Epithelial cell of esophagus (primary cell): ENCODE results near the gene GTF2H3.

Source experiments
- DNase-seq: peaks from one replicate; pipeline ENCODE4 v3.0.0; 2010; ENCODE audit warnings: low read depth
- H3K4me3 ChIP-seq: 2 replicates; pipeline ENCODE4 v1.5.1; 2011; ENCODE audit warnings: mild to moderate bottlenecking, low read length, control low read depth
- TF ChIP-seq, protein P1 (sequence below): IDR thresholded peaks from 2 replicates; pipeline ENCODE4 v1.5.1; 2011; ENCODE audit warnings: low read depth, mild to moderate bottlenecking, low read length, control low read depth, inconsistent platforms; ENCODE audit not compliant: insufficient read depth; ENCODE audit errors: missing control alignments

Gene GTF2H3

DNA sequence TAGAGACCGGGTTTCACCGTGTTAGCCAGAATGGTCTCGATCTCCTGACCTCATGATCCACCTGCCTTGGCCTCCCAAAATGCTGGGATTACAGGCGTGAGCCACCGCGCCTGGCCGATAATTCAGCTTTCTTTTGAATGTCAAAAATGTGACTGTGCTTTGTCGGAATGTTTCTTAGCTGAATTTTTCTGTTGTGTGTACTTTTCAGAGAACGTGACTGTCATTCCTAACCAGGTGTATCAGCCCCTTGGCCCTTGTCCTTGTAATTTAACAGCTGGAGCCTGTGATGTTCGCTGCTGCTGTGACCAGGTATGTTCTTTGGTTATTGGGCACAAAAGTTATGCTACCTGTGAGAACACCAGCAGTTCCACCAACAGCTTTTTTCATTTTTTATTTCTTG, 45.4 kb downstream of the GTF2H3 start:
- TF ChIP-seq, protein P1, sequence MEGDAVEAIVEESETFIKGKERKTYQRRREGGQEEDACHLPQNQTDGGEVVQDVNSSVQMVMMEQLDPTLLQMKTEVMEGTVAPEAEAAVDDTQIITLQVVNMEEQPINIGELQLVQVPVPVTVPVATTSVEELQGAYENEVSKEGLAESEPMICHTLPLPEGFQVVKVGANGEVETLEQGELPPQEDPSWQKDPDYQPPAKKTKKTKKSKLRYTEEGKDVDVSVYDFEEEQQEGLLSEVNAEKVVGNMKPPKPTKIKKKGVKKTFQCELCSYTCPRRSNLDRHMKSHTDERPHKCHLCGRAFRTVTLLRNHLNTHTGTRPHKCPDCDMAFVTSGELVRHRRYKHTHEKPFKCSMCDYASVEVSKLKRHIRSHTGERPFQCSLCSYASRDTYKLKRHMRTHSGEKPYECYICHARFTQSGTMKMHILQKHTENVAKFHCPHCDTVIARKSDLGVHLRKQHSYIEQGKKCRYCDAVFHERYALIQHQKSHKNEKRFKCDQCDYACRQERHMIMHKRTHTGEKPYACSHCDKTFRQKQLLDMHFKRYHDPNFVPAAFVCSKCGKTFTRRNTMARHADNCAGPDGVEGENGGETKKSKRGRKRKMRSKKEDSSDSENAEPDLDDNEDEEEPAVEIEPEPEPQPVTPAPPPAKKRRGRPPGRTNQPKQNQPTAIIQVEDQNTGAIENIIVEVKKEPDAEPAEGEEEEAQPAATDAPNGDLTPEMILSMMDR, result no peak
- DNase-seq, result no peak
- H3K4me3 ChIP-seq, result no peak overlapping the region

DNA sequence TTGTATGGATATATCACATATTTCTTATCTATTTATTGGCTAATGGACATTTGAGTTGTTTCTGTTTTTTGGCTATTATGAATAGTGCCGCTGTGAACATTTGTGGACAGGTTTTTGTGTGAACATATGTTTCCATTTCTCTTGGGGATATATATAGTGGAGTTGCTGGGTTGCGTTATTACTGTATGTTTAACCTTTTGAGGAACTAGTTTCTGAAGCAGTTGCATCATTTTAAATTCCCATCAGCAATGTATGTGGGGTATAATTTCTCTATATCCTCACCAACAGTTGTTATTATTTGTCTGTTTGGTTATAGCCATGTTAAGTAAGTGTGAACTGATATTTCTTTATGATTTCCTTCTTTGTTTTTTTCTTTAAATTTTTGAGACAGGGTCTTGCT, 48.0 kb downstream of the GTF2H3 start:
- no peak for DNase-seq
- no peak overlapping the region for H3K4me3 ChIP-seq
- TF ChIP-seq, protein P1, result no peak

DNA sequence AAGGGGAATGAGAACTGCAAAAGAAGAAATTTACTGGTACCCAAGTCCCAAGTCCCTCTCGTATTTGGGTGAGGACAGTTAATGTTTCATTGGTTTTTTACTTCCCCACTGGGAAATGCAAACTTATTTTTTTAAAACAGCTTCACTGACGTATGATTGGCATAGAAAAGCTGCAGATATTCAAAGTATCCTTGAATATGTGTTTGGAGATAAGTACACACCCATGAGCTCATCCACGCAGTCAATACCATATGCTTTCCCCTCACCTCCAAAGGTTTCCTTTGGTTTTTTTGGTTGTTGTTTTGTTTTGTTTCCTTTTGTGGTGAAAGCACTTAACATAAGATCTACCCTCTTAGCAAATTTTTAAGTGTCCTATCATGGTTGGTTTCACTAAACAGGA, 50.3 kb downstream of the GTF2H3 start:
- TF ChIP-seq, protein P1, result no peak
- DNase-seq, result no peak
- no peak overlapping the region for H3K4me3 ChIP-seq

DNA sequence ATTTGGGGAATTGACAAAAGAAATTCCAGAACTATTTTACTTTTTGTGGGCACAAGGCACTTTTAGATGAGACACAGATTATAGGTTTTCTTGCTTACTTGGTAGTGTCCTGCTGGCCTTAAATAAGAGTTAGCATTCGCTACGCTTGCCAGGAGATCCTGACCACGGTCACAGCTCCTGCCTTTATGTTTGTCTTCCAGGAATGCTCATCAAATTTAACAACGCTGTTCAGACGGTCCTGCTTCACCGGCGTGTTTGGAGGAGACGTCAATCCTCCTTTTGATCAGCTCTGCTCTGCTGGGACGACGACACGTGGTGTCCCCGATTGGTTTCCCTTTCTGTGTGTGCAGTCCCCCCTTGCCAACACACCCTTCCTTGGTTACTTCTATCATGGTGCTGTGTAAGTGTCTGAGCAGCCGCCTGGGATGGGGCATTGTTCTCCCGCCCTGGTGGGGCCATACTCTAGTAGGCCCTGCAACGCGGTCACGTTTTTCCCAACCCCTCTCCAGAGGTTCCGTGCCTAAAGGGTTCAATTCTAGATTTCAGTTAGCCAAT, 53.1 kb downstream of the GTF2H3 start:
- no peak overlapping the region for H3K4me3 ChIP-seq
- TF ChIP-seq, protein P1, result no peak
- no peak for DNase-seq

DNA sequence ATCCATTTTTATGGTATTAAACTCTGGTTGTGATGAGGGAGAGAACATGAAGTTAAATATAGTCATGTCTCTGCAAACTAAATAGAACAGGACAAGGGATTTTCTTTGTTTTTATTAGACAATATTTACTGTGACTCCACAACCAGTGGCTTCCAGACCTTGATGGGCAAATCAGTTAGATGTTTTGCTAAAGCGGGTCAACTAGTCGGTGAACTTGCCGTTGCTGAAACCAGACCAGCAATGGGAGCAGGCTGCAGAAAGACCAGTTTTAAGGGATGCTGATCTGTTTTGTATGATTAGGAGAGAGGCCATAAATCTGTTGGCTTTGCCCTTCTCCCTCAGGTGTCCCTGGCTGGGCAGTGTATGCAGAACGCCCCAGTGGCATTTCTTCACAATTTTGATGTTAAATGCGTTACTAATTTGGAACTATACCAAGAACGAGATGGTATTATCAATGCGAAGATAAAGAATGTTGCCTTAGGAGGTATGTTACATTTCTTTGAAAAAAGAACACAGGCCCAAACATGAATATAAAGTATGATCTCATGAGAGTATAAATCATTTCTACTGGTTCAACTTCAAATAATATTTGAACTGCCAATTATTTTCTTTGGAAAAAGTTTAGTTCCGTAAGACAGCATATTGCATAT, 56.7 kb downstream of the GTF2H3 start:
- TF ChIP-seq, protein P1, result no peak
- DNase-seq, result peak; percentile 81
- no peak overlapping the region for H3K4me3 ChIP-seq

DNA sequence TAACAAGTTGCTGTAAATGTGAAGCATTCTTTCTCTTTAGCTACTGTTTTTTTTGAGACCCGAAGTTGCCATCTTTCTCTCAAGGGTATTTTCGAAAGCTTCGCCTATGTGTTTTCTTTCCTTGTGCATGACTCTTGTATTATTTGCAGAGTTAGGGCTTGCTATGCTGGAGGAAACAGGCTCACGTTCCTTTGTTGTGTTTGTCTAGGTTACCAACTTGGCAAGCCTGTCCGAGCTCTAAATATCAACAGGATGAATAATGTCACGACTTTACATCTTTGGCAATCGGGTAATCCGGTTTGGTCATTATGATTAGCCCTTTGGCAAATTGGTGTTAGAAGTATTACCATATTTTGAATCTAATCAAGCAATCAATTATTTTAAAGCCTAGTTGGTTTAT, 62.6 kb downstream of the GTF2H3 start:
- DNase-seq, result peak; percentile 71
- TF ChIP-seq, protein P1, result no peak
- no peak overlapping the region for H3K4me3 ChIP-seq

DNA sequence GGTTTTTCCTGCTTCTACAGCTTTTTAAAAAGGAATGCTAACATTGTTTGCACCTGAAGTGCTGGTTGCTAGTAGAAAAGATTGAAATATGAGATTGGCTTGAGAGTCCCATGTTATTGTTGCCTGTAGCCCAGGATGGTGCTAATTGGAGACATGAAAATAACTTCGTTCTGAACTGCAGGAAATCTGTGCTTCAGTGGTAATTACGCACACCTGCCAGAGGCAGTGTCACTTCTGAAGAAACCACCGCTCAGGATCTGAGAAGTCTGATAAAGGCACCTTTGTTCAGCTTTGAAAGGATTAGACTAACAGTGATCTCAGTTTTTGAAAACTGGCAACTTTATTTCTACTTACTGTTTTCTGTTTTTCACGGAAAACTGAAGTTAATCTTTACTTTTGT, 63.0 kb downstream of the GTF2H3 start:
- TF ChIP-seq, protein P1, result no peak
- DNase-seq, result peak; percentile 2
- H3K4me3 ChIP-seq, result no peak overlapping the region
